ENCODE measurements around the gene PI4KB.
A peak's percentile ranks its signal among the peaks of the same experiment; 100 is the strongest.

Gene PI4KB

GRCh38 chr1:151314137-151314875 is 12.9 kb downstream of the PI4KB start:
- TF ChIP-seq ZFX (IDR thresholded peaks at IDR 0.05; ENCODE audit: borderline replicate concordance) (no peak), CTCF (IDR thresholded peaks at IDR 0.05) (no peak)
- no peak overlapping the region for H3K27ac ChIP-seq

- H3K27ac ChIP-seq: no peak overlapping the region
These were observed 13.7 kb downstream of the PI4KB start for GRCh38 chr1:151313501-151313900.

GRCh38 chr1:151312826-151313225 is 14.4 kb downstream of the PI4KB start:
- TF ChIP-seq ZFX (IDR thresholded peaks at IDR 0.05; ENCODE audit: borderline replicate concordance): no peak
- TF ChIP-seq CTCF (IDR thresholded peaks at IDR 0.05): no peak
- no peak overlapping the region for H3K27ac ChIP-seq

More at GRCh38 chr1:151313501-151313900, 13.7 kb downstream of the PI4KB start:
- TF ChIP-seq CTCF (IDR thresholded peaks at IDR 0.05) (no peak), ZFX (IDR thresholded peaks at IDR 0.05; ENCODE audit: borderline replicate concordance) (no peak)

- TF ChIP-seq CTCF (IDR thresholded peaks at IDR 0.05): no peak
- TF ChIP-seq ZFX (IDR thresholded peaks at IDR 0.05; ENCODE audit: borderline replicate concordance): no peak
- H3K27ac ChIP-seq: no peak overlapping the region
These were observed 14.8 kb downstream of the PI4KB start for GRCh38 chr1:151312411-151312810.

GRCh38 chr1:151311589-151312331 is 15.5 kb downstream of the PI4KB start:
- H3K27ac ChIP-seq: peak overlapping the region; percentile 19
- no peak for TF ChIP-seq ZFX (IDR thresholded peaks at IDR 0.05; ENCODE audit: borderline replicate concordance)
- TF ChIP-seq CTCF (IDR thresholded peaks at IDR 0.05): no peak

GRCh38 chr1:151311011-151311410 is 16.2 kb downstream of the PI4KB start:
- no peak for TF ChIP-seq CTCF (IDR thresholded peaks at IDR 0.05)
- no peak for TF ChIP-seq ZFX (IDR thresholded peaks at IDR 0.05; ENCODE audit: borderline replicate concordance)
- H3K27ac ChIP-seq: peak overlapping the region; percentile 19

GRCh38 chr1:151309811-151310323 is 17.3 kb downstream of the PI4KB start:
- TF ChIP-seq CTCF (IDR thresholded peaks at IDR 0.05) (no peak), ZFX (IDR thresholded peaks at IDR 0.05; ENCODE audit: borderline replicate concordance) (no peak)
- H3K27ac ChIP-seq: no peak overlapping the region

Measured in 22Rv1 (cell line).